Activated naive CD8-positive, alpha-beta T cell (primary cell): Measurements from ENCODE around the gene AXDND1.
"Not testable (repeated sequence)": the region's sequence is repeated elsewhere in the genome, so short reads cannot be mapped to it uniquely, and the experiment has no call there.

Experiments used
- H3K27ac Mint-ChIP-seq: one replicate; pipeline ENCODE4 v1.8.0; 2021; ENCODE audit warnings: mixed read lengths
- H3K27me3 Mint-ChIP-seq: one replicate; pipeline ENCODE4 v1.8.0; 2021; ENCODE audit warnings: mixed read lengths
- H3K36me3 Mint-ChIP-seq: one replicate; pipeline ENCODE4 v1.8.0; 2021; ENCODE audit warnings: mixed read lengths
- H3K4me1 Mint-ChIP-seq: one replicate; pipeline ENCODE4 v1.8.0; 2021; ENCODE audit warnings: low read depth, mixed read lengths
- H3K4me3 Mint-ChIP-seq: one replicate; pipeline ENCODE4 v1.8.0; 2021; ENCODE audit warnings: mild to moderate bottlenecking, mixed read lengths
- H3K9me3 Mint-ChIP-seq: one replicate; pipeline ENCODE4 v1.8.0; 2021; ENCODE audit warnings: low read depth, mixed read lengths

Gene AXDND1

DNA sequence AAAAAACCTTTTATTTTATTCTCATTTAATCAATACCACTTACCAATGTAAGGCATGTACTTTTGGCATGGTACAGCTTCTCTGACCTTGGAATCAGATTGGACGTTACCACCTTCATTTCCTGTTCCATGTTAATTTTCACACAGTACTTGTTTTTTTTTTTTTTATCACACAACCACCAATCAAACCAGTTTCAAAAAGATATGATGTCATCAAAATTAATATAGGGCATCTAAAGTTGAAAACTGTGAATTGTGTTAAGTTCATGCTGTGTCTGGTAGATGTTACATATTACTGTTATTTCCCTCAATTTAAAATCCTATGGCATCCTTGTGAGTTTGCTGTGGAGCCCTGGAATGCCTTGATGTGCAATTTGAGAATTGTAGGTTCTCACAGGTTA, 124.8 kb downstream of the AXDND1 start:
- Mint-ChIP-seq H3K27me3 (peaks cover 4% of the 10 kb centered on the region), H3K4me3 (no peak overlapping the region), H3K9me3 (no peaks in the 10 kb centered on the region), H3K27ac (no peak overlapping the region), H3K4me1 (no peaks in the 10 kb centered on the region), H3K36me3 (no peaks in the 10 kb centered on the region)

DNA sequence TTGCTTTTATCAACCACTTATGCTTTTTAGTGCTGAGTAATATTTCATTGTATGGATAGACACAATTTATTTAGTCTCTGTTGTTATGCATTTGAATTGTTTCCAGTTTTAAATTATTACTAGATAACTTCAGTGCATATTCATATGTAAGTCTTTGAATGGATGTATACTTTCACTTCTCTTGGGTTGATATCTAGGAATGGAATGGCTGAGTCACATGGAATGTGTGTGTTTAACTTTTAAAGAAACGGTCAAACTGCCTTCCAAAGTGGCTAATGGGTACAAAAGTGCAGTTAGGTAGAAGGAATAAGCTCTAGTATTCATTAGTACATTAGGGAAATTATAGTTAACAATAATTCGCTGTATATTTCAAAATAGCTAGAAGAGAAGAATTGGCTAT, 127.6 kb downstream of the AXDND1 start:
- no peak overlapping the region for H3K27ac Mint-ChIP-seq
- no peaks in the 10 kb centered on the region for H3K9me3 Mint-ChIP-seq
- H3K4me1 Mint-ChIP-seq, result no peaks in the 10 kb centered on the region
- H3K27me3 Mint-ChIP-seq, result peaks cover 17% of the 10 kb centered on the region
- H3K4me3 Mint-ChIP-seq, result no peak overlapping the region
- H3K36me3 Mint-ChIP-seq, result no peaks in the 10 kb centered on the region

- Mint-ChIP-seq H3K9me3 (no peaks in the 10 kb centered on the region), H3K36me3 (no peaks in the 10 kb centered on the region), H3K4me1 (no peaks in the 10 kb centered on the region), H3K27me3 (peaks cover 3% of the 10 kb centered on the region), H3K4me3 (no peak overlapping the region), H3K27ac (no peak overlapping the region)
These were observed 140.4 kb downstream of the AXDND1 start for GRCh38 chr1:179506199-179506598.

DNA sequence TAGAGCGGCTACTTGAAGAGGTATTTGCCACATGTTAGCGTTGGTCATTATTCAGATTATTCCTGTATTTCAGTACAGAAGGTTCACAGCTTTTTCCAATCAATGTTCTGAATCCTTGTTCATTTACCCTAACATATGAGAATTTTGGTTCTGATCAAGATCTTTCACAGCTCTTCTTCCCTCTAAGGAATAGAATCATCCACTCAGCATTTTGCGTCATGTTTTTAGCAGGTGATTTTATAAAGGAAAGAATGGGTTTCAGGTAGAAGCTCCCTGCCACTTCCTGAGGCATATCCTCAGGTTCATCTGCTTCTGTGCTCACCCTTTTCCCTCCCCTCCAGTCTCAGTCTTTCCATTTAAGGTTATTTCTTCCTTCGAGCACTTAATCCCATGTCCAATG, 143.6 kb downstream of the AXDND1 start:
- H3K4me1 Mint-ChIP-seq, result no peaks in the 10 kb centered on the region
- H3K9me3 Mint-ChIP-seq, result peaks cover 3% of the 10 kb centered on the region
- no peaks in the 10 kb centered on the region for H3K36me3 Mint-ChIP-seq
- no peak overlapping the region for H3K4me3 Mint-ChIP-seq
- H3K27ac Mint-ChIP-seq, result no peak overlapping the region
- no peaks in the 10 kb centered on the region for H3K27me3 Mint-ChIP-seq

DNA sequence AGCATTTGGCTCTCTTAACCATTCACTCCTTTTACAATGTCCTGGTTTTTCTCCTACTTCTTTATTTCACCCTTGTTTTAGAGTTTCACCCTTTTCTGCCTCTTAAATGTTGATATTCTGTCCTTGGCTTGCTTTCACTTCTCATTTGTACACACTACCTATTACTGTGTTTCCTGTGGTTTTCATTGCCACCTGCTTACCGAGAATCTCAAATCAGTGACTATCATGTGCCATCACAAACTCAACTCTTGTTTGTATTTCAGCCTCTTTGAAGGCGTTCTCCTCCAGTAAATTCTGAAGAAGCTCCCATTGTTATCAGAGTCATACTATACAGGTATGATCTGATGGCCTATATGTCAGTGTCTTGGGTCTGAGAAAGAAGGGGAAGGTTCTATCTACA, 144.3 kb downstream of the AXDND1 start:
- no peak overlapping the region for H3K4me3 Mint-ChIP-seq
- H3K36me3 Mint-ChIP-seq, result no peaks in the 10 kb centered on the region
- H3K27me3 Mint-ChIP-seq, result no peaks in the 10 kb centered on the region
- H3K27ac Mint-ChIP-seq, result no peak overlapping the region
- peaks cover 3% of the 10 kb centered on the region for H3K9me3 Mint-ChIP-seq
- H3K4me1 Mint-ChIP-seq, result no peaks in the 10 kb centered on the region

DNA sequence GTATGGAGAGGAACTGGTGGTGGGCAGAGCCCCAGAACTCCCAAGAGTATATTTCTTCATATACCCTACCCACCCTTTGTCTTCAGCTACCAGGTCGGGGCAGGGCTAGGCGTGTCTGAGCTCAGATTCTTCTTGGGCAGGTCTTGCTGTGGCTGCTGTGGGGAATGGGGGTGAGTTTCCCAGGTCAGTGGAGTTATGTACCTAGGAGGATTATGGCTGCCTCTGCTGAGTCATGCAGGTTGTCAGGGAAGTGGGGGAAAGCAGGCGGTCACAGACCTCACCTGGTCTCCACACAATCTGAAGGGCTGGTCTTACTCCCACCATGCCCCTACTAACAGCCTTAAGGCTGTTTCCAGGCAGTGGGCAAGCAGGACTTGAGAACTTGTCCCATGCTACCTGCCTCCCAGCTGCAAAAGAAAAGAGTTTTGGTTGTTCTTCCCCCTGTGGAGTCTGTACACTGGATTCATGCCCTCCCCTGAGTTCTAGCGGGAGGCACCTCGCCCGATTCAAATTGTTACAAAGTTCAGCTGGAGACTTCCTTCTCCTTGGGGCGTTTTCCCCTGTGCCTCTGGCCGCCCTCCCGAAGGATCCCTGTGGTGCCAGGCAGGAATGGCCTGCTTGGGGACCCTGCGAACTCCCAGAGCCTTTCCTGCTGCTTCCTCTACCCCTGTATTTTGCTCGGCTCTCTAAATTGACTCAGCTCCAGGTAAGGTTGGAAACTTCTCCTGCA, 151.4 kb downstream of the AXDND1 start:
- Mint-ChIP-seq H3K27ac (no peak overlapping the region), H3K9me3 (peaks cover 9% of the 10 kb centered on the region), H3K36me3 (no peaks in the 10 kb centered on the region), H3K27me3 (peaks cover 10% of the 10 kb centered on the region), H3K4me3 (no peak overlapping the region), H3K4me1 (no peaks in the 10 kb centered on the region)

GRCh38 chr1:179518544-179518943, 152.8 kb downstream of the AXDND1 start:
- not testable (repeated sequence) for H3K4me3 Mint-ChIP-seq, H3K4me1 Mint-ChIP-seq, H3K27ac Mint-ChIP-seq, H3K9me3 Mint-ChIP-seq, H3K36me3 Mint-ChIP-seq
- peaks cover 11% of the 10 kb centered on the region for H3K27me3 Mint-ChIP-seq

- H3K9me3 Mint-ChIP-seq, result no peaks in the 10 kb centered on the region
- H3K27ac Mint-ChIP-seq, result no peak overlapping the region
- H3K4me1 Mint-ChIP-seq, result no peaks in the 10 kb centered on the region
- peaks cover 10% of the 10 kb centered on the region for H3K27me3 Mint-ChIP-seq
- H3K36me3 Mint-ChIP-seq, result no peaks in the 10 kb centered on the region
- H3K4me3 Mint-ChIP-seq, result no peak overlapping the region
These were observed 163.9 kb downstream of the AXDND1 start for GRCh38 chr1:179529482-179530195.

DNA sequence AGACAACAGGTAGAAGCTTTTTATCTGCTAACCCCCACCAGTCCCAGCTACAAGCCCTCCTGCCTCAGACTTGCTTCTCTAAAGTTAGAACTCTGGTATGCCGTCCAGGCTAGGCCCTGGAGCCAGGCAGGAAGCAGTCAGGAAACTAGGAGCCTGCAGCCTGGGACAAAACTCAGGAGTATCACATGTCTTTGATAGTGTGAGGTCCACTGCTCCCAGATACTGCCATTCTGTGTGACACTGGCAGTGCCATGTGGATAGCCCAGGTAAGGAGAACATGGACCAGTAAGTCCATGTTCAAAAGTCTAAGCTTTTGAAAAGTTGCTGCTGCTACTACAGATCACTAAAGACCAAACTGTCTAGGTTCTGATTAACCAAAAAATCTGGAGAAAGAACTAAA, 164.6 kb downstream of the AXDND1 start:
- H3K36me3 Mint-ChIP-seq, result no peaks in the 10 kb centered on the region
- H3K4me1 Mint-ChIP-seq, result no peaks in the 10 kb centered on the region
- no peak overlapping the region for H3K27ac Mint-ChIP-seq
- H3K4me3 Mint-ChIP-seq, result no peak overlapping the region
- H3K9me3 Mint-ChIP-seq, result no peaks in the 10 kb centered on the region
- H3K27me3 Mint-ChIP-seq, result peaks cover 7% of the 10 kb centered on the region

DNA sequence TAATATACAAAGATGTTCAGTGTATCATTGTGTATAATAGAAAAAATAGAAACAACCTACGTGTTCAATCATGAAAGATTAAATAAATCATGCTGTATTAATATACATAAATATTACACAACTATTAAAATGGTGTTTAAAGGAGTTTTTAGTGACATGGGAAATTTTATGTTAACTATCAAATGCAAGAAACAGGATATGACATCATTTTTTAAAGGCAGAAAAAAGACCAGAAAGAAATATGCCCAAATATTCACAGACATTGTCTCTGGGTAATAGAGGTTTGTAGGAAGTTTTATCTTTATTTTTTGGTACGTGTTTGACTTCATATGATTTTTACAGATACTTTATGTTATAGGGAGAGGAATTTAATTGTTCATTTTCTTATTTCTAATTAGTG, 176.0 kb downstream of the AXDND1 start:
- H3K4me3 Mint-ChIP-seq, result no peak overlapping the region
- no peaks in the 10 kb centered on the region for H3K4me1 Mint-ChIP-seq
- H3K36me3 Mint-ChIP-seq, result no peaks in the 10 kb centered on the region
- H3K27me3 Mint-ChIP-seq, result peaks cover 3% of the 10 kb centered on the region
- H3K9me3 Mint-ChIP-seq, result peaks cover 5% of the 10 kb centered on the region
- no peak overlapping the region for H3K27ac Mint-ChIP-seq

- no peaks in the 10 kb centered on the region for H3K36me3 Mint-ChIP-seq
- no peak overlapping the region for H3K27ac Mint-ChIP-seq
- no peaks in the 10 kb centered on the region for H3K9me3 Mint-ChIP-seq
- no peaks in the 10 kb centered on the region for H3K4me1 Mint-ChIP-seq
- no peak overlapping the region for H3K4me3 Mint-ChIP-seq
- peaks cover 4% of the 10 kb centered on the region for H3K27me3 Mint-ChIP-seq
These were observed 179.6 kb downstream of the AXDND1 start for GRCh38 chr1:179545321-179545720.

- Mint-ChIP-seq H3K4me1 (no peaks in the 10 kb centered on the region), H3K27ac (no peak overlapping the region), H3K4me3 (no peak overlapping the region), H3K36me3 (no peaks in the 10 kb centered on the region), H3K9me3 (no peaks in the 10 kb centered on the region), H3K27me3 (peaks cover 4% of the 10 kb centered on the region)
These were observed 181.3 kb downstream of the AXDND1 start for GRCh38 chr1:179547021-179547535.

GRCh38 chr1:179548666-179549367, 183.0 kb downstream of the AXDND1 start:
- Mint-ChIP-seq H3K4me1 (no peaks in the 10 kb centered on the region), H3K9me3 (no peaks in the 10 kb centered on the region), H3K27me3 (peaks cover 5% of the 10 kb centered on the region), H3K4me3 (no peak overlapping the region), H3K36me3 (no peaks in the 10 kb centered on the region), H3K27ac (no peak overlapping the region)

DNA sequence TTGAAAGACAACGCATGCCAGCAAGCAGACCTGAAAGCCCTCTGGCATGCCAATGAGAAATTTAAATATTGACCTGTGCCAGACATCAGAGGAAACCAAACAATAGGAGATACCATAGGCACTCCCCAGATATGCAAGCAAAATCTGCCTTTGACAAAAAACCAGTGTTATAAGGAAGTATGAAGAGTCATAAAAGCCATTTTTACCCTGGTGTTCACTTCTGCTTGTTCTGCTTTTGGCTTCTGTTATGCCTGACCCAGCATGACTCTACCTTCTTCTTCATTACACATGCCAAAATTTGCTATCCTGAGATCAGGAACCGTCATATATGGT, 183.6 kb downstream of the AXDND1 start:
- Mint-ChIP-seq H3K4me3 (no peak overlapping the region), H3K36me3 (no peaks in the 10 kb centered on the region), H3K27me3 (peaks cover 5% of the 10 kb centered on the region), H3K9me3 (no peaks in the 10 kb centered on the region), H3K27ac (no peak overlapping the region), H3K4me1 (no peaks in the 10 kb centered on the region)
